GM10248 (cell line): ENCODE measurements around the gene MSI2.

Experiments
- CTCF ChIA-PET: fragments of 300-600 bp; sonication (Branson Sonifier 250); formaldehyde crosslinking; extraction: SDS; loops from one replicate; lab custom pipeline; 2021; ENCODE audit warnings: antibody characterized with exemption; lab: Yijun Ruan, JAX
- POLR2A ChIA-PET: fragments of 350-650 bp; sonication (Branson Sonifier 250); formaldehyde crosslinking; extraction: SDS; loops from one replicate; lab custom pipeline; 2020; ENCODE audit warnings: antibody characterized with exemption; lab: Yijun Ruan, JAX
- DNase-seq: peaks from one replicate; pipeline ENCODE4 v3.0.0; 2012; ENCODE audit errors: extremely low spot score
- TF ChIP-seq, protein P1 (sequence below): IDR thresholded peaks from 2 replicates; pipeline ENCODE4 v1.5.1; 2012; ENCODE audit warnings: mild to moderate bottlenecking, low read depth; ENCODE audit errors: extremely low read depth, missing control alignments, control extremely low read depth

Gene MSI2

DNA sequence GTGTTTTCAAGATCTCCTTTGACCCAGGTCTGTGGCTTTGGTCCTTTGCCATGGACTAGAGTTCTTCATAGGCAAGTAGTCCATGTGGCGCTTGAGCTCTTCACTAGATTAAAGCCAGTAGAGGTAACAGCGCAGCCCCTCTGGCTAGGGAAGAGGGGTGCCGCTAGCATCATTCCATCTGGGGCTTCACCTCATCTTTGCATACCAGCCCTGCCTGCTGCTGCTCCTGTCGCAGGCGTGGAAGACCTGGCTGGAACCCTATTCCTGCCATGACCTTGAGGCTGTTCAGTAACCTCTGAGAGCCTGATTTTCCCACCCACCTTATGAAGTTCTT lies 198.4 kb downstream of the MSI2 start:
- TF ChIP-seq, protein P1, sequence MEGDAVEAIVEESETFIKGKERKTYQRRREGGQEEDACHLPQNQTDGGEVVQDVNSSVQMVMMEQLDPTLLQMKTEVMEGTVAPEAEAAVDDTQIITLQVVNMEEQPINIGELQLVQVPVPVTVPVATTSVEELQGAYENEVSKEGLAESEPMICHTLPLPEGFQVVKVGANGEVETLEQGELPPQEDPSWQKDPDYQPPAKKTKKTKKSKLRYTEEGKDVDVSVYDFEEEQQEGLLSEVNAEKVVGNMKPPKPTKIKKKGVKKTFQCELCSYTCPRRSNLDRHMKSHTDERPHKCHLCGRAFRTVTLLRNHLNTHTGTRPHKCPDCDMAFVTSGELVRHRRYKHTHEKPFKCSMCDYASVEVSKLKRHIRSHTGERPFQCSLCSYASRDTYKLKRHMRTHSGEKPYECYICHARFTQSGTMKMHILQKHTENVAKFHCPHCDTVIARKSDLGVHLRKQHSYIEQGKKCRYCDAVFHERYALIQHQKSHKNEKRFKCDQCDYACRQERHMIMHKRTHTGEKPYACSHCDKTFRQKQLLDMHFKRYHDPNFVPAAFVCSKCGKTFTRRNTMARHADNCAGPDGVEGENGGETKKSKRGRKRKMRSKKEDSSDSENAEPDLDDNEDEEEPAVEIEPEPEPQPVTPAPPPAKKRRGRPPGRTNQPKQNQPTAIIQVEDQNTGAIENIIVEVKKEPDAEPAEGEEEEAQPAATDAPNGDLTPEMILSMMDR: no peak
- DNase-seq: no peak
- ChIA-PET POLR2A (interaction anchor here (0.6 to 1.6 kb wide), 4 partner anchors 26 to 198 kb away, joined by 4 to 14 read pairs (median 4); no protein-coding TSS in a partner anchor), CTCF (interaction anchor here (0.8 to 2.1 kb wide), 13 partner anchors 10 to 217 kb away, joined by 3 to 14 read pairs (median 4); no protein-coding TSS in a partner anchor)

DNA sequence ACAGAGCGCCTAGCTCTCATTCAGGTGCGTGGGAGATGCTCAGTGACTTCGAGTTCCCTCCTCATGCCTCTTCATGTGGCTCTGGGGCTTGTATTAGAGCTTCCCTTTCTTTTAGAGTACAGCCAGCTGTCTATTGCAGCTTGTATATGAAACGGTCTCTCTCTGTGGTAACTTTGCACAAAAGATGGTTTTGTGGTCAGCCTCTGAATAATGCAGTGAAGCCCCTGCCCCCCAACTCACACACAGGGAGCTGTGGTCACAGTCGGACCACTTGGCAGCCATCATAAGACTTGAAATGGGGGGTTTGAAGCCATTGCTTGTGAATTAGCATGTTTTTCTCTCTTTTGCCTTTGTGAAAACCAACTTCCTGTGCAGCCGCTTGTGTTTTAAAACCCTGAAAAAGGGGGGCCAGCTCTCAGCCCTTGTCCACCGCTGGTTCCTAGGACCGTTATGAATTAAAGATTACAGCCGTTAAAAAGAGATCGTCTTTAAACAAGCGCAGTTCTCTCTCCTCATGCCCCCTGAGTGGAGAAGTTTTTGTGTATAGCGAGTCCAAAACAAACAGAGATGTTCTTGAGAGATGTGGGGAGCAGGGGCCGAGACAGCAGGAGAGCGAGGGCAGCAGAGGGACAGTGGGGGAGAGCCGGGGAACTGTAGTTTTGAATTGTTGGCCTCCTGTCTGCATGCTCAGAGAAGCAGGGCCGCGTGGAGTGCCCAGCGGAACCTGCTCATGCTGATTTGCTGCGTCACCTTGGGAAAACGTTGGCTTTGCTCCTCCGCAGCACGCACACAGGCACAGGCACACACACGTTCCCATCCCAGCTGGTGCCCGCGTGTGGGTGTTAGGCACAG lies 199.0 kb downstream of the MSI2 start:
- TF ChIP-seq, protein P1: no peak
- POLR2A ChIA-PET: interaction anchor here (0.6 to 1.6 kb wide), 3 partner anchors 26 to 198 kb away, joined by 4 to 14 read pairs (median 4); no protein-coding TSS in a partner anchor
- DNase-seq: peak; percentile 76
- CTCF ChIA-PET: interaction anchor here (0.8 to 2.1 kb wide), 11 partner anchors 12 to 217 kb away, joined by 3 to 14 read pairs (median 4); no protein-coding TSS in a partner anchor

DNA sequence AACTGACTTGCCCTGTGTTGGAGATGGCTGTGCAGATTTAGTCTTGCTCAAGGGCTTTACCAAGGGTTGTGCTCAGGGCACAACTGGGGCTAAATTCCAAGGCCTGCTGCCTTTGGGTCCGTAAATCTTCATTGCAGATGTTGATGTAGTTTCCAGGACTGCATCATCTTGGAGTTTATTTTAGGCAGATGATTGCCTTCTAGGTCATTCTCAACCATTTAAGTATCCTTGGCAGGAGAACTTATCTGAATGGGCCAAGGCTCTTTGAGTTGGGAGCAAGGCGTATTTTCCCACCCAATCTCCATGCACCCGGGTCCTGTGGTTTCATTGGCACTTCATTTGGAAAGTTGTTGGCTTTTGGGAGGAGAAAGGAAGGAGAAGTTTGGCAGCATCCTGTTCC lies 200.3 kb downstream of the MSI2 start:
- TF ChIP-seq, protein P1: no peak
- ChIA-PET POLR2A (no interaction called here), CTCF (no interaction called here)
- DNase-seq: no peak

DNA sequence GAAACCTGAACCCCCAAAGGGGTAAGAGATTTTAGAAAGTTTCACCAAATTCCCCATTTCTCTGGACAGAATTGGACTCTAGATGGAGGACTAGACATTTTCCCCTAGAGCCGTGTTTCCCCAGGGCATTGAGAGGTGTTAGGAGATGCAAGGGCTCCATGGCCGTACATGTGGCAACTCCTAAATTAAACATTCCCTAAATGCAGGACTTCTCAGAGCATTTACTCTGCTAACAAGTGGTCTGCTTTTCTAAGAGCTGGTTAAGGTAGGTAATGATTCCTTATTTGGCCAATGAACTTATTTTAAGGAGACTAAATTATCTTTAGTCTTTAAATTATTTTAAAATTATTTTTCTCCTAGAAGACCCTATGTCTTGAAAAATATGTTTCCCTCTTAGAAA lies 200.9 kb downstream of the MSI2 start:
- POLR2A ChIA-PET: no interaction called here

DNA sequence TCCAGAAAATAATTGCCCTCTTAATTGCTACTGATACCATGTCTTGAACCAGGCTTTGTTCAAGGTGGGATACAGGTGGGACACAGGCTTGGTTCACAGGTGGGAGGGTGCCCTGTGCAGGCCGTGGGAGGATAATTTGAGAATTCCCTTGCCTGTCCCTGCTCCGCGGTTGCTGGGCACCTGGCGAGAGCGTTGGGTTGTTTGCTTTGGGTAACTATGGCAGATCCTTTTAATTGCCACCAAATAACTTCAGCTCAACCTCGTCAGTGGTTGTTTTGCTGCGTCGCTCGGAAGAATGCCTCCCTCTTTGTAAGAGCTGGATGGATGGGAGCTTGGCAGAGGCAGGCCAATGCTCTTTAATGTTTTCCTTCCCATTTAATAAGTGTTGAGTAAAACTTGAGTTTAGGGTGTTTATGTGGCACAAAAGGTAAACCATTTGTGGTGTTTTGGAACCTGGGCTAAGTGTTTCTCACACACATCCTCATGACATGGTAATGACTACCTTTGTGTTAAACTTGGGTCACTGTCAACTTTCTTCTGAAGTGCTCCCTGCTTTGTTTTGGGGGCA lies 202.5 kb downstream of the MSI2 start:
- CTCF ChIA-PET: interaction anchor here (0.6 to 2.4 kb wide), 9 partner anchors 8 to 213 kb away, joined by 3 to 11 read pairs (median 3); no protein-coding TSS in a partner anchor
- POLR2A ChIA-PET: no interaction called here
- TF ChIP-seq, protein P1: no peak
- no peak for DNase-seq

More for the DNA sequence above, 200.9 kb downstream of the MSI2 start:
- TF ChIP-seq, protein P1: no peak
- DNase-seq: no peak
- CTCF ChIA-PET: interaction anchor here (1.2 to 2.4 kb wide), 2 partner anchors 214 to 215 kb away, joined by 3 to 6 read pairs; no protein-coding TSS in a partner anchor

DNA sequence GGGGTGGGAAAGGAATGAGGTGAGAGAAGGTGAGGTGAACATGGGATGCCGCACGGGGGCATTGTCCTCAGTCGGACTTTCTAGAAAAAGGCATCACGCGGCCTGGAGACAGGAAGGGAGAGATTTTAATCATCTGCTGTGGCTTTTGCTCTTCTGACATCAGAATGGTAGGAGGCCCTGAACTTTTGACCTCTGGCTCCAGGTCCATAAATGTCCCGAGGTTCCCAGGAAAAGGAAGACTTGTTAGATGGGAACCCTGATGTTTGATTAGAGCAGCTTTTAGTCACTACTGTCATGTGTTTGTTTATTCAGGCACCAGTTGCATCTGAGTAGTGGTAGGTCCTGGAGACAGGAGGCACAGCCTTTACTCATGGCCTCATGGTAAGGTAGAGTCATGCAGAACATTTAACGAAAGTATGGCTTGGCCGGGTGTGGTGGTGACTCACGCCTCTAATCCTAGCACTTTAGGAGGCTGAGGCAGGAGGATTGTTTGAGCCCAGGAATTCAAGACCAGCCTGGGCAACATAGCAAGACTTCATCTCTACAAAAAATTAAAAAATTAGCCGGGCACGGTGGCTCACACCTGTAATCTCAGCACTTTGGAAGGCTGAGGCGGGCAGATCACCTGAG lies 203.1 kb downstream of the MSI2 start:
- TF ChIP-seq, protein P1: peak; percentile 33
- ChIA-PET CTCF (interaction anchor here (0.9 to 2.4 kb wide), 12 partner anchors 9 to 213 kb away, joined by 3 to 11 read pairs (median 3); no protein-coding TSS in a partner anchor), POLR2A (no interaction called here)
- no peak for DNase-seq
